Ovary (tissue), 3 donors: ENCODE data around the gene SBF2.

Source experiments
- EP300 ChIP-seq: sonication (generic); formaldehyde crosslinking; IDR thresholded peaks from one replicate; pipeline ENCODE4 v1.6.1; 2017; ENCODE audit warnings: antibody characterized with exemption
- POLR2A ChIP-seq: fragments of 450-650 bp; IDR thresholded peaks from one replicate; pipeline ENCODE4 v1.6.1; 2017; ENCODE audit warnings: antibody characterized with exemption, mild to moderate bottlenecking, moderate library complexity
- TF ChIP-seq, protein P1 (sequence below), 3 donors: fragments of 450-650 bp in 2 of 3; fragments of 200-600 bp in 1 of 3; IDR thresholded peaks; one replicate each; pipeline versions ENCODE4 v1.5.1 to v1.8.0; 2016 to 2022; ENCODE audit warnings: antibody characterized with exemption in 3 of 3, mild to moderate bottlenecking in 1 of 3
- donor health status: DM: no; HTN: no; CAD: no.

DNA sequence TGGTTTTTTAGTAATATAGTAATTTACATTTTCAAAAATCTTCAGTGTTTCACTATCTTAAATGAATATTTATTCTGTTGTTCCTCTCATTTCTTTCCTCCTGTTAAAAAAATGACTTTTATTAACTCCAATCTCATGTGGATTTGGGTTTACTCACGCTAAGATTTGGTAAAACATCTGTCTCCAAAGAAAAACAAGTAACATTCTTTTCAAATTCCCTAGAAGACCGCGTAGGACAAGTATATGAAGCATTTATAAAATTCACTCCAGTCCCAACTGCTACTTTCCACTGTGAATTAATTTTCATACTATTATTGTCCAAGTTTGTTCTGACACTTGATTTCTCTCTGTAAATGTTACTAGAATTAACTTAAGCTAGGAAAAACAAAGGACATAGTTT is 26.2 kb downstream of the SBF2 start:
- TF ChIP-seq, protein P1, sequence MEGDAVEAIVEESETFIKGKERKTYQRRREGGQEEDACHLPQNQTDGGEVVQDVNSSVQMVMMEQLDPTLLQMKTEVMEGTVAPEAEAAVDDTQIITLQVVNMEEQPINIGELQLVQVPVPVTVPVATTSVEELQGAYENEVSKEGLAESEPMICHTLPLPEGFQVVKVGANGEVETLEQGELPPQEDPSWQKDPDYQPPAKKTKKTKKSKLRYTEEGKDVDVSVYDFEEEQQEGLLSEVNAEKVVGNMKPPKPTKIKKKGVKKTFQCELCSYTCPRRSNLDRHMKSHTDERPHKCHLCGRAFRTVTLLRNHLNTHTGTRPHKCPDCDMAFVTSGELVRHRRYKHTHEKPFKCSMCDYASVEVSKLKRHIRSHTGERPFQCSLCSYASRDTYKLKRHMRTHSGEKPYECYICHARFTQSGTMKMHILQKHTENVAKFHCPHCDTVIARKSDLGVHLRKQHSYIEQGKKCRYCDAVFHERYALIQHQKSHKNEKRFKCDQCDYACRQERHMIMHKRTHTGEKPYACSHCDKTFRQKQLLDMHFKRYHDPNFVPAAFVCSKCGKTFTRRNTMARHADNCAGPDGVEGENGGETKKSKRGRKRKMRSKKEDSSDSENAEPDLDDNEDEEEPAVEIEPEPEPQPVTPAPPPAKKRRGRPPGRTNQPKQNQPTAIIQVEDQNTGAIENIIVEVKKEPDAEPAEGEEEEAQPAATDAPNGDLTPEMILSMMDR (IDR thresholded peaks at IDR 0.05): no peak
- TF ChIP-seq POLR2A (no peak), EP300 (no peak)
